Measurements from ENCODE around the gene CLDN19. TPM values are rescaled to one million over a fixed set of nuclear protein-coding genes. Genes with fewer than 3 reads are reported as not detected.
"Not testable (repeated sequence)": the region's sequence is repeated elsewhere in the genome, so short reads cannot be mapped to it uniquely, and the experiment has no call there.

The CLDN19 gene
- total RNA-seq, 1 donor from 2014 or later: not detected

DNA sequence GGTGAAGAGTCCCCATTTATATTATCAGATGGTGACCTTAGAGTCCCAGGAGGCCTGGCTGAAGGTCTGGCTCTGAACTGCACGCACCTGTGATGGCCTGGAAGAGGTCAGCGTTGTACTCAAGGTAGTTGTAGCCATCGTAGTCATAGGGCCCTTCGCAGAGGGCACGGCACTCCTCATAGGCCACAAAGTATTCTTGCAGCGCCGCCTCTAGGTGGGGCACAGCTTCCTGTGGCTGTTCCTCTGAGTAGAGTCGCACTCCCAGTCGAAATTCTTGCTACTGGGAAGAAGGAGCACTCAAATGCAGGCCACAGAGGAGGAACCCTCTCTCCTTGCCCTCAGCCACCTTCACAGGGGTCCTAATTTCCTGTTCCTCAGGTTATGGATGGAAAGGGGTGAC is 19.1 kb upstream of the CLDN19 start:
- DNase-seq: no peak

- DNase-seq: no peak
These were observed 18.6 kb upstream of the CLDN19 start for GRCh38 chr1:42758641-42759040.

DNA sequence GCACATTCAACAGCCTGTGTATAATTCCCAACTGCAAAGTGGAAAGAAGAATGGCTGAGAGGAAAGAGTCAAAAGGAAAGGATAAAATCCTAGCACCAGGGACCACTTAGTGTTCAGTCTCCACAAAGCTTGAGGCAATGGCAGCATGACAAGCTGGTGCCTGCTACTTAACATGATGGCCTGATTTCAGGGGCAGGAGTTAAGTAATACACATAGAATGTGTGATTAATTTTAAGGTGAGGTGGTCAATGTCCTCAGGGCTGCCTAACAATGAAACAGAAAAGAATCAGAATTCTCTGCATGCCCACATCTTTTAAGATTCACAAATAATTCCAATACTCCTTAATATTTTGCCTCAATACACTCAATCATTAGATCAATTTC is 17.8 kb upstream of the CLDN19 start:
- no peak for DNase-seq

DNA sequence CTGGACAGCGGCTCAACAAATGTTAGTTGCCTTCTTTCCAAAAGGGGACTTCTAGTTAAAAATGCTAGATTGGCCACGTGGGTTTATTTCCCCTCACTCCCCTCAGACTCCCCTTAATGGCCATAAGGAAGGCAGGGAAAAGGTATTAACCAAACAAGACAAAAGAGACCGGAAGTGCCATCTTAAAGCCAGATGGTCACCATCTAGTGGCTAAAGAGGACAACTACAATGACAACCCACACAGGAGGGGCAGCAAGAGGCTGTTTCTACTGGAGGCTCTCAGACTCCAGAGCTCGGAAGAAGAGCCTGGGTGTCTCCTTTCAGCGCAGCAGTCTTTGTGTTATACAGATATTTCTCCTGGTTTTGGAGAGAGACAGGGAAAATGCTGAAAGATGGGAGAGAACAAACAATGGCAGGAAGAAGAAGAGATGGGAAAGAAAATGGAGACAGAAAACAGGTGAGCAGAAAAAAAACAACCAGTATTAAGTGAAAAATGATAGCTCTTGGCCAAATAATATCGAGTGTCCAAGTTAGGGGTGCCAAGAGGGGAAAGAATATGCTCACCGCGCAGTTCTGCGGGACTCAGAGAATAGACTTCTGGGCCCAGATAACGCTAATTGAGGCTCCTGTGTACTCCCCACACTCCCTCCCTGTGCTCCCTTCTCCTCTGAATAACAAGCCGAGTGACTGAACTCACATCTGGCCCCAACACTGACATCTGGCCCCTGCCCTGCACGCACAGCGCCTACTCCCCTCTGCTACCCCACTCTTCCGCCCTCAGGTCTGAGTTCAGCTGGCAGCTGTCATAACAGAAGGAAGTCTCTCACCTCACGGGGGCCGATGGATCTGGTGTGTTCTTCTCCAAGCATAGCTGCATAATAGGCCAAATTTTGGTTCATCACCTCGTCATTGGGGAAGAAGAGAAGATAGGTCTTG is 17.2 kb upstream of the CLDN19 start:
- no peak for DNase-seq

DNA sequence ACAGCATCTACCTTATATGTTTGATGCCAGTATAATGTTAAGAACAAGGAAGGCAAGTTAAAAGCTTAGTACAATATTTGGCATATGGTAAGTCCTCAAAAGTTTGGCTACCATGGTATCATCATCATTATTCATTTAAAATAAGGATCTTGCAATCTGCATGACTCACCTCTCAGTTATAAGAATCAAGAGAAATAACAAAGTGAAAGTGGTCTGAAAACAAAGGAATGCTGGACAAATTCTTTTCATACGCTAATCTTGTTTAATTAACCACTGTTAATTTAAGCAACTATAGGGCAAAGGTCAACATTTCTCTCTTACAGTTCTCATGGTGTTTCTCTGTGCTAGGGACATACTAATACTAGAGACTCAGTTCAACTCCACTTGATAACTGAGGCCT is 13.0 kb upstream of the CLDN19 start:
- no peak for DNase-seq

DNA sequence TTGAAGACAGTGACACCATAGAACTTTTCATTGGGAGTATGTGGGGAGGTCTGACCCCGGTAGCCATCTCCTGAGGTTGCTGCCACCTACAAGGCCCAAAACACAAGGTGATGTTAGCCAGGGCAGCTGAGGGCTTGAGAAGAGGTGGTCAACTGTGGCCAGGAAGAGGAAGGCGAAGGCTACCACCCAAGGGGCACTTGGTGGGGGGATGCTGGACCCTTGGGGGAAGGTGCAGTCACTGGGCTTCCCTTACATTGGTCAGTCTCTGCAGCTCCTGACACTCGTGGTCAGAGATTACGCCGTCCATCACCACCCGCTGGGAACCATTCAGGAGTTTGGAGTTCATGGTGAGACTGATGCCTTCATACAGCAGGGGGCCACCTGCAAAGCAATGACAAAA is 12.2 kb upstream of the CLDN19 start:
- no peak for DNase-seq

- not testable (repeated sequence) for DNase-seq
These were observed 11.6 kb upstream of the CLDN19 start for GRCh38 chr1:42751511-42752070.

DNA sequence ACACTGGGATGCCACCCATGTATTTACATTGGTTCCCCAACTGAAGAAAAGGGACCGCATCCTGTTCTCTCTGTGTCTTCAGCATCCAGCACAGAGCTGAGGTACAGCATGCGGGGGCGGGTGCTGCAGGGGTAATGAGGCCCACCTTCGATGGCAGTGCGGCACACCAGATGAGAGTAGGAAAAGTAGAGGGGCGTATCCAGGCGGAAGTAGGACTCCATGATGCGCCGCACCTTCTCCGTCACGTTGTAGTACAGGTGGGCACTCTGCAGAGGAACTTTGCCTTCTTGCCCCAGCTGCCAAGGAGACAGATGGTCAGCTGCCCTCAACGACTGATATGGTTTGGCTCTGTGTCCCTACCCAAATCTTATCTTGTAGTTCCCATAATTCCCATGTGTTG is 10.0 kb upstream of the CLDN19 start:
- DNase-seq: no peak

DNA sequence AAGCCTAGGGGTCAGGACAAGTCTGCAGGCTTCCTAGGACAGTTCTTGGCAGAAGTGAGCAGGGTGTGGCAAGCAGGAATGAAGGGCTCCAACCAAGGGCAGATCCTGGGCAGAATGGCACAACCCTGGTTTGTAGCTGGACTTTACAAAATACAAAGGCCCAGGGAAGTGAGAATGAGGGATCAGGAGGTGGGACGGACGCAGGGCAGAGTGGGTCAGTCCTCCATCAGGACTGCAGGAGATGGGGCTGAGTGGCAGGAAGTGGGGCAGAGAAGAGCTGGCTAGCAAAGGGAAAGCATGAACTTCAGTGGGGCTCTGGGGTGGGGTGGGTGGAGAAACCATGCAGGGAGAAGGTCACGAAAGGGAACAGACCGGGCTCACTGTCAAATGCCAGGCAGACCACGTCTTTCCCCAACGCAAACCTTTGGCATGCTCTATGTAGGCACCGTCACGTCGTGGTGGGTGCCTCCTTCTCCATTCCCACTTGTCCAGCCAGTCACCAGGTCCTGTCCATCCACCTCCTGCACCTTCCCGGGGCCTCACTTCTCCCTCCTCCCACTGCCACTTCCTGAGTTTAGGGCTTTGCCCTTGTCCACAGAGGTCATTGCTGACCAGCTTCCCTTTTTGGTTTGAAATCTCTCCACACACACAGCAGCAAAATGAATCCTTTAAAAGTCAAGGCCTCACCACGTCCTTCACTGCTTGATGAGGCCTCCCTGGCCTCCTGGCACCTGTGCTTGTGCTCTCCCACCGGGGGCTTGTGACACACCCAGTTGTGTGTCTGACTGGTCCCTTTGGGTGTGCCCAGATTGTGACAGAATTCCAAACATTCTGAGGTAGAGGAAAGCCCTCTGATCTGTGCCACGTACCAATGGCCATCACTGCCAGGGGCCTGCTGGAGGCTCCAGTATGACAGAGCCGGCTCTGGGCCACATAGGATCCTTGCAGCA is 8.7 kb upstream of the CLDN19 start:
- DNase-seq: no peak

GRCh38 chr1:42748021-42748420 is 8.0 kb upstream of the CLDN19 start:
- no peak for DNase-seq

- no peak for DNase-seq
These were observed 7.1 kb upstream of the CLDN19 start for GRCh38 chr1:42747125-42747524.

- no peak for DNase-seq
These were observed 6.5 kb upstream of the CLDN19 start for GRCh38 chr1:42746436-42747105.

DNA sequence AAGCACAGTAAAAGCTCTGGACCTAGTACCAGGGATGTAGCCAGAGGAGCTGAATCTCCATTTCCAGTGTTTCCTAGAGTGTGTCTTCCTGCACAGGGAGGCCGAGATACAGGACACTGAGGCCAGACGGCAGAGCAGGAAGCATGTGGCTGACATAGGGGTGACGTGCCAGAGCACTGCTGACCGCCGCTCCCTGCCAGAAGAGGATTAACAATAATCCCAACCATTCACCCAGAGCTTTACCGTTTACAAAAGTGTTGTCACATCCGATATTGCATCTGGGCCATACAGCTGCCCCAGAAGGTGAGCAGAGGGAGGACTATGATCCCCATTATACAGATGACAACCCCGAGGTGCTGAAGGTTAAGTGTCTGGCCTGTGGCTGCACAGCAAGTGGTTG is 5.8 kb upstream of the CLDN19 start:
- DNase-seq: no peak

DNA sequence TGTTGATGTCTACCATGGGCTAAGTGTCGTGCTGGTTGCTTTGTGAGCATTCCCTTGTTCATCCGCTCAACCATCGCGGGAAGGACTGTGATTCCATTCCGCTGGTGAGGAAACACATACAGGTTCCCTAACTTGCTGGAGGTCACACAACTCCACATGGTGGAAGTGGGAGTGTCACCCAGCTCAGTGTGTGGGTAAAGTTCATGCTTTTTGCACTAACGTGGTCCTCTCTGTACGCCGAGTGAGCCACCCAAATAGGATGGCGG is 4.0 kb upstream of the CLDN19 start:
- DNase-seq: no peak

DNA sequence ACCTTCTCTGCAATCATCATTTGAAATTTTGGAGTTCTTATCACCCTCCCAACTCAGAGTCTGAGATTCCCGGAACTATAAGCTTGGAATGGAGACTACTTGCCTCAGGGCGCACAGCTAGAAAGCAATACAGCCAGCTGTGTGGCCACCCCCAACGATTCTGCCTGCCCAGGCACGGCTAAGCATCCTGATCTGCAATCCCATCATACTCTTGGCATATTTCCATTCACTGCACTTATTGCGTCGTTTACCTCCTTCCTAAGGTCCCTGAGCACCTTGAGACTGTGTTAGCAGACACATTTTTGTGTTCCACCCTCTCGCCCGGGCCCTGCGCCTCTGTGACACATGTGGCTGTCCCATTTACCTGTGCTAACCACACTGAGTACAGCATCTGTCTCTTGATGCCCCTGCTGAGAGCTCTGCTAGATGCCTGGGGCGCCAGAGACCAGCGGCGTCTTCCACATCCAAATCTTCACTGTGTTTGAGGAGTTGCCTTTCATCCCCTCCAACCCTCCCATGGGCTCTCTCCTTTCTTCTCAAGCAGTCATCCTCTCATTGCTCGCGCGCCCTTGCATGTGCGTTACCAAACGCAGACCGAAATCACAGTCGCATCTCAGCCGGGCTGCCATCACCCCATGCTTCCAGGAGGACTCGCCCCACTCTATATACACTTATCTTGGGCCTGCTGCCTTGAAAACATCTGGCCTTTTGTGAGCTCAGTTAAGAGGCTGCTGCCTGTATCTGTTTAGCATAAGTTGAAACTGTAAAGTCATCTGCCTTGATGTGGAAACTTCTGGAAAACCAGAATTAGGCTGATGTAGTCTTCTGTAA is 3.5 kb upstream of the CLDN19 start:
- DNase-seq: no peak

GRCh38 chr1:42742617-42743316 is 2.7 kb upstream of the CLDN19 start:
- DNase-seq: no peak

DNA sequence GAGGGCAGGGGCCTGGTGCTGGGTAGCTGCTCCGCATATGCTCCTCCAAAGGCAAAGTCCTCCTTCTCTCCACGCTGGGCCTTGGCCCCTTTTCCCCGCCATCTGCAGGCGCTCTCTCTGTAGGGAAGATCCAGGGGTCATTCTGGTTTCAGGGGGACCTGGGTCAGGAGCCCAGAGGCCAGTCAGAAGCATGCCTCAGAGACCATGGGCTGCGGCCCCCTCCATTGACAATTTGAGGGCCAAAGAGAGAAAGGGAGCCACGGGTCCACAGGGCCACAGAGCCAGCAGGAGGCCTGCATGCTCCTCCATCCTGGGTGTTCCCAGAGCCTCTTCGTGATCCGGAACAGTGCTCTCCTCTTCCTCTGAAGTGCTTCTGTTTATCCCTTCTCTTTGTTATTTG is 2.1 kb upstream of the CLDN19 start:
- DNase-seq: no peak

- no peak for DNase-seq
These were observed 1.7 kb upstream of the CLDN19 start for GRCh38 chr1:42741706-42742105.

DNA sequence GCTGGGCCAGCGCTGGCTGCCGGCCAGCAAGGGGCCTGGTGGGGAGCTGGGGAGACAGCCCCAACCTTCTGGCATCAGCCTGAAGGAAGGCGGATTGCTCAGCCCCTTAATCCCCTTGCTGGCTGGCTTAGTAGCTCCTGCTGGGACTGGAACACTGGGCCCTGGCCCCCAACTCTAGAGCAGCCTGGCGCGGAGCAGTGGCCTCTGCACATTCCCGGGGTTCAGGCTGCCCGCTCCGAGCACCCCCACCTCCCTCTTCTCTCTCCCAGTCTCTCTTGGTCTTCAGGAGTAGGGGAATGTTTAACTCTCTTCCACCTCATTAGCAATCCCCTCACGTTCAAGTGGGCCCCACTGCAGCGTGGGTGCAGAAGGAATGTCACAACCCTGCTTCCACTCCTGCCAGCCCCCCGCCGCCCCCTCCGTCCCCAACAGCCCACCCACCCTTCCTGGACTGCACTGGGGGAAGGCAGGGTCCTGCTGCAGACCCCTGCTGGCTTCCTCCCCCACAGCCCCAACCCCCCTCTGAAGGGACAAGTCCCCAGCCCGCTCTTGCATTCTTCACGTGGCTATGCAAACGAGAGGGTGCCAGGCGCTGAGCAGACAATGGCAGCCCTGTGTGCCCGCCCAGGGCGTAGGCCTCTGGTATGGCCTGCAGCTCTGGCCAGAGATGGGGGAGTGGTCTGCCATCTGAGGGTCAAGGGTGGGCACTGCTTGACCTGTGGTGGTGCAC is 980 bp upstream of the CLDN19 start:
- DNase-seq: no peak

DNA sequence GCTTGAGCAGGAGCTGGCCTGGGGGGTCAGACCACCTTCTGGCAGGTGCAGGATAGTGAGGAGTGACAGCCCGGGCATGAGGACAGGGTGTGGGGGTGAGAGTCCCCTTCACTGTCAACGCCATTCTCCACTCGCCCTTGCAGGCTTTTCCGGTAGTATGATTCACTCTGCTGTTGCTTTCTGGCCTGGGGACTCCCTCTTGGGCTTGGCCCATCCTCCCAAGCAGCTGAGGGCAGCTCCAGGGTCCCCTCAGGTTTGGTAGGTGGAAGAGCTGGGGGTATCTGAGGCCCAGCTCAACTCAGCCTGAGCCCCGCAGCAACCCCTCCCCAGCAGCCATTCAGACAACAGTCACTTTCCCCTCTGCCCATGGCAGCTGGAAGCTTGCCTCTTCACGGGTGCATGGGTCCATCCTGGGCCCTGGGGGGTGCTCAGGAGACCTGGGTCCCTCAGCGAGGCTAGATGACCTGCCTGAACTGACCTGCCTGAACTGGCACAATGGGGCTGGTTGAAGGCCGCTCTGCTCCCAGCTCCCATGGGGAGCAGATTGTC is 1.3 kb downstream of the CLDN19 start:
- no peak for DNase-seq

Measured in occipital lobe (tissue), 2 donors.